ENCODE measurements around the gene KIZ.

Gene KIZ

GRCh38 chr20:21257192-21257591 is 131.3 kb downstream of the KIZ start:
- TF ChIP-seq CTCF (IDR thresholded peaks at IDR 0.05; ENCODE audit: extremely low read depth, insufficient read depth, missing control alignments): no peak
- in situ Hi-C loops (cut with MboI; ENCODE audit: low pct_unique_long_range_greater_than_20kb, low sequenced_read_pairs, unreplicated experiment): no loop called here
- no peak for DNase-seq (ENCODE audit: low spot score)

- in situ Hi-C loops (cut with MboI; ENCODE audit: low pct_unique_long_range_greater_than_20kb, low sequenced_read_pairs, unreplicated experiment): no loop called here
- no peak for DNase-seq (ENCODE audit: low spot score)
- no peak for TF ChIP-seq CTCF (IDR thresholded peaks at IDR 0.05; ENCODE audit: extremely low read depth, insufficient read depth, missing control alignments)
These were observed 132.5 kb downstream of the KIZ start for GRCh38 chr20:21258411-21258810.

- in situ Hi-C loops (cut with MboI; ENCODE audit: low pct_unique_long_range_greater_than_20kb, low sequenced_read_pairs, unreplicated experiment): no loop called here
- no peak for TF ChIP-seq CTCF (IDR thresholded peaks at IDR 0.05; ENCODE audit: extremely low read depth, insufficient read depth, missing control alignments)
- DNase-seq (ENCODE audit: low spot score): no peak
These were observed 133.5 kb downstream of the KIZ start for GRCh38 chr20:21259346-21259745.

GRCh38 chr20:21262812-21263211 is 136.9 kb downstream of the KIZ start:
- in situ Hi-C loops (cut with MboI; ENCODE audit: low pct_unique_long_range_greater_than_20kb, low sequenced_read_pairs, unreplicated experiment): no loop called here
- DNase-seq (ENCODE audit: low spot score): no peak
- TF ChIP-seq CTCF (IDR thresholded peaks at IDR 0.05; ENCODE audit: extremely low read depth, insufficient read depth, missing control alignments): no peak

- no peak for TF ChIP-seq CTCF (IDR thresholded peaks at IDR 0.05; ENCODE audit: extremely low read depth, insufficient read depth, missing control alignments)
- no peak for DNase-seq (ENCODE audit: low spot score)
- in situ Hi-C loops (cut with MboI; ENCODE audit: low pct_unique_long_range_greater_than_20kb, low sequenced_read_pairs, unreplicated experiment): no loop called here
These were observed 139.6 kb downstream of the KIZ start for GRCh38 chr20:21265261-21266190.

- no peak for TF ChIP-seq CTCF (IDR thresholded peaks at IDR 0.05; ENCODE audit: extremely low read depth, insufficient read depth, missing control alignments)
- in situ Hi-C loops (cut with MboI; ENCODE audit: low pct_unique_long_range_greater_than_20kb, low sequenced_read_pairs, unreplicated experiment): no loop called here
- DNase-seq (ENCODE audit: low spot score): no peak
These were observed 140.3 kb downstream of the KIZ start for GRCh38 chr20:21266191-21266536.

Measured in GM13977 (cell line).